ENCODE measurements around the gene VAV2. TPM values are rescaled to one million over a fixed set of nuclear protein-coding genes. Genes with fewer than 3 reads are reported as not detected.
A peak's percentile ranks its signal among the peaks of the same experiment; 100 is the strongest.

VAV2 gene
- total and polyA plus RNA-seq, 12 donors: 2.9 to 7.1 (median 5.0) TPM

DNA sequence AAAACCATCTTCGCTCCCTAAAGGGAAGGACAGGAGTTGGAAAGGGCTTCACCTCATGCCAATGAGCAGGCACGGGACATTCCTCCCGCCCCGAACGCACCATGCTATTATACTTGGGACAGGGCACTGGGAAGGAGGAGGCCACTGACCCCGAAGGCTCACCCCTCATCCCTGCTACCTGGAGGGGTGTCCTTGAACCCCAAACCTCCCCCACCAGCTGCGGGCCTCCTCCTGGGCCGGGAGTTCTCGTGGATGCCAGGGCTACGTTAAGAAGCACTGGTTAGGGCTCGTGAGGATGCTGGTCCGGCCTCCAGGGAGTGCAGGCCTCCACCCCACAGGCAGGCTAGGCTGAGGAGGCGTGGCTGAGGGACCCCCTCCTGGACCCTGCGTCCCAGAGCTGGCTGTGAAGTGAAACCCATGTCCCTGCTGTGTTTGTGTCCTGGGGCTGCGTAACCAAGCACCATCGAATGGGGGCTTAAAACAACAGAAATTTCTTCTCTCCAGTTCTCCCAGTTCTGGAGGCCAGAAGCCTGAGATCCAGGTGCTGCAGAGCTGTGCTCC lies 142.9 kb downstream of the VAV2 start:
- intact Hi-C loops (cut with DNase I): loop anchor here in 1 of 10 donors (10.0 kb wide), 1 partner anchor 66 kb away; no protein-coding TSS in a partner anchor
- Histone ChIP-seq H3K4me1 (peaks cover 0 to 21% (median 14%) of the 10 kb centered on the region in 9 donors), H3K9me3 (no peaks in the 10 kb centered on the region), H3K27ac (no peak overlapping the region), H3K36me3 (no peaks in the 10 kb centered on the region), H3K4me3 (no peak overlapping the region), H3K27me3 (no peaks in the 10 kb centered on the region)
- DNase-seq: no peak
- TF ChIP-seq, protein P1, sequence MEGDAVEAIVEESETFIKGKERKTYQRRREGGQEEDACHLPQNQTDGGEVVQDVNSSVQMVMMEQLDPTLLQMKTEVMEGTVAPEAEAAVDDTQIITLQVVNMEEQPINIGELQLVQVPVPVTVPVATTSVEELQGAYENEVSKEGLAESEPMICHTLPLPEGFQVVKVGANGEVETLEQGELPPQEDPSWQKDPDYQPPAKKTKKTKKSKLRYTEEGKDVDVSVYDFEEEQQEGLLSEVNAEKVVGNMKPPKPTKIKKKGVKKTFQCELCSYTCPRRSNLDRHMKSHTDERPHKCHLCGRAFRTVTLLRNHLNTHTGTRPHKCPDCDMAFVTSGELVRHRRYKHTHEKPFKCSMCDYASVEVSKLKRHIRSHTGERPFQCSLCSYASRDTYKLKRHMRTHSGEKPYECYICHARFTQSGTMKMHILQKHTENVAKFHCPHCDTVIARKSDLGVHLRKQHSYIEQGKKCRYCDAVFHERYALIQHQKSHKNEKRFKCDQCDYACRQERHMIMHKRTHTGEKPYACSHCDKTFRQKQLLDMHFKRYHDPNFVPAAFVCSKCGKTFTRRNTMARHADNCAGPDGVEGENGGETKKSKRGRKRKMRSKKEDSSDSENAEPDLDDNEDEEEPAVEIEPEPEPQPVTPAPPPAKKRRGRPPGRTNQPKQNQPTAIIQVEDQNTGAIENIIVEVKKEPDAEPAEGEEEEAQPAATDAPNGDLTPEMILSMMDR (IDR thresholded peaks at IDR 0.05): no peak
- no peak for ATAC-seq
- WGBS, 2 donors: 92 to 97% methylated on average over 16 of the region's 16 CpGs

- ATAC-seq (no peak), DNase-seq (no peak)
- H3K36me3 ChIP-seq: no peaks in the 10 kb centered on the region
- H3K4me1 ChIP-seq: peaks cover 0 to 24% (median 15%) of the 10 kb centered on the region in 9 donors
- WGBS, 2 donors: 94 to 97% methylated on average over 19 of the region's 19 CpGs
- no peaks in the 10 kb centered on the region for H3K27me3 ChIP-seq
- H3K4me3 ChIP-seq: no peak overlapping the region
- H3K9me3 ChIP-seq: no peaks in the 10 kb centered on the region
- intact Hi-C loops (cut with DNase I): loop anchor here in 1 of 10 donors (10.0 kb wide), 1 partner anchor 66 kb away; no protein-coding TSS in a partner anchor
- H3K27ac ChIP-seq: no peak overlapping the region
- TF ChIP-seq, protein P1 (IDR thresholded peaks at IDR 0.05): no peak
Measured at GRCh38 chr9:133848471-133849109, 143.5 kb downstream of the VAV2 start.

- 95 to 96% methylated on average over 15 to 18 of the region's 18 CpGs for WGBS, 2 donors
- ATAC-seq: no peak
- no peaks in the 10 kb centered on the region for H3K9me3 ChIP-seq
- intact Hi-C loops (cut with DNase I): loop anchor here in 1 of 10 donors (10.0 kb wide), 1 partner anchor 68 kb away; no protein-coding TSS in a partner anchor
- no peaks in the 10 kb centered on the region for H3K27me3 ChIP-seq
- H3K36me3 ChIP-seq: no peaks in the 10 kb centered on the region
- peaks cover 0 to 29% (median 15%) of the 10 kb centered on the region in 9 donors for H3K4me1 ChIP-seq
- H3K27ac ChIP-seq: peak overlapping the region in 3 of 10 donors; percentile 70 to 93 (median 73)
- TF ChIP-seq, protein P1 (IDR thresholded peaks at IDR 0.05): no peak
- H3K4me3 ChIP-seq: no peak overlapping the region
- no peak for DNase-seq
Measured at GRCh38 chr9:133846483-133847090, 145.5 kb downstream of the VAV2 start.

- H3K36me3 ChIP-seq: no peaks in the 10 kb centered on the region
- WGBS, 2 donors: 30 to 38% methylated on average over 7 of the region's 7 CpGs
- ATAC-seq: peak; percentile 76 to 96 (median 92)
- no peaks in the 10 kb centered on the region for H3K27me3 ChIP-seq
- H3K4me1 ChIP-seq: peaks cover 0 to 33% (median 15%) of the 10 kb centered on the region in 9 donors
- intact Hi-C loops (cut with DNase I): loop anchor here in 1 of 10 donors (10.0 kb wide), 1 partner anchor 69 kb away; no protein-coding TSS in a partner anchor
- no peaks in the 10 kb centered on the region for H3K9me3 ChIP-seq
- TF ChIP-seq, protein P1 (IDR thresholded peaks at IDR 0.05): no peak
- peak overlapping the region in 9 of 10 donors; percentile 65 to 93 (median 75) for H3K27ac ChIP-seq
- peak; percentile 83 to 89 for DNase-seq
- peak overlapping the region in 6 of 10 donors; percentile 32 to 43 (median 39) for H3K4me3 ChIP-seq
Measured at GRCh38 chr9:133845440-133845839, 146.7 kb downstream of the VAV2 start.
